ENCODE measurements around the gene PLXNB1.

Gene PLXNB1

GRCh38 chr3:48423883-48424695 is 5.8 kb downstream of the PLXNB1 start:
- DNase-seq (ENCODE audit: extremely low read depth, low read depth): no peak
- TF ChIP-seq CTCF (IDR thresholded peaks at IDR 0.05; ENCODE audit: low read depth, low read length, missing control alignments): no peak
- no peak overlapping the region for H3K4me3 ChIP-seq (replicated peaks; ENCODE audit: low read depth, low read length)

DNA sequence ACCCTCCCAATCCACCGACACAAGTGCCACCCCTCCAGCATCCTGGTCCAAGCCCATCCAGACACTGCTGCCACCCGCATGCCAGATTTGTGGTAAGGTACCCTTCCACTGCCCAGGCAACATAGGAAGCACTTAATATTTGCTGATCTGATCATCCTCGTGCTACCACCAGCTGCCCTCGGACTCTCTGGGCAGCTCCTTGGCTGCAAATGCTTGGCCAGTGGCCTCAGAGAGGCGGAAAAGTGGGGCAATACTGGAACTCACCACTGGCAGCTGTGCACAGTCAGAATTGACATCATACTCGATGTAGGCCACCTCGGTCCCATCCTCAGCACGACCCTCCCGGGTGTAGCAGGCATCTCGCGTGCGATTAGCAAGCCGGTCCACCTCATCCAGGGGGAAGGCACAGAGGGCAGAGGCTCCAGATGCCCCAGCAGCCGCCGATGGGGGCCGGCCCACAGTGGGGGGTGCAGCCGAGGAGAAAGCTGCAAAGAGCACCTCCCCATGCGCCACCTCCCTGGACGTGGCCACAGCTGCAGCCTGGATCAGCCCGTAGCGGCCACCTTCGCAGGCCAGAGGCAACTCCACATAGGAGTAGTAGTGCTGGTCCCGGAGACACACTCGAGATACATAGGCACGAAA is 6.5 kb downstream of the PLXNB1 start:
- no peak for DNase-seq (ENCODE audit: extremely low read depth, low read depth)
- no peak for TF ChIP-seq CTCF (IDR thresholded peaks at IDR 0.05; ENCODE audit: low read depth, low read length, missing control alignments)
- no peak overlapping the region for H3K4me3 ChIP-seq (replicated peaks; ENCODE audit: low read depth, low read length)

DNA sequence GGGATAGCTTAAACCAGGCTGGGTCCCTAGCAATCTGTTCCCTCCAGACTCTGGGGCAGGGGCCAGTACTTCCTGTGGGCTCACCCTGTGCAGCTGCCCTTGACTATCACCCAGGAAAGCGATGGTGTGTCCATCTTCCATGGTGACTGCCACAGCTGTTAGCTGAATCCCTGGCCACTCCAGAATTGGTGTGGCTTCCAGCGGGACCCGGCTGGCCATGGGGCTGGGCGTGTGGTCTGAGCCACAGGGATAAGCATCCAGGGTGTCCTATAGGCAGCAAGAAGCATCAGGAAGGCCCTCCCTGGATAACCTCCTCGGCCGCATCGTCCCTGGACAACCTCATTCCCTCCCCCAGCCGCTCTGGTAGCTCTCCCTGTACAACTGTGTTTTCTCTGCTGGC is 7.2 kb downstream of the PLXNB1 start:
- no peak for DNase-seq (ENCODE audit: extremely low read depth, low read depth)
- H3K4me3 ChIP-seq (replicated peaks; ENCODE audit: low read depth, low read length): no peak overlapping the region
- peak; percentile 0 for TF ChIP-seq CTCF (IDR thresholded peaks at IDR 0.05; ENCODE audit: low read depth, low read length, missing control alignments)

DNA sequence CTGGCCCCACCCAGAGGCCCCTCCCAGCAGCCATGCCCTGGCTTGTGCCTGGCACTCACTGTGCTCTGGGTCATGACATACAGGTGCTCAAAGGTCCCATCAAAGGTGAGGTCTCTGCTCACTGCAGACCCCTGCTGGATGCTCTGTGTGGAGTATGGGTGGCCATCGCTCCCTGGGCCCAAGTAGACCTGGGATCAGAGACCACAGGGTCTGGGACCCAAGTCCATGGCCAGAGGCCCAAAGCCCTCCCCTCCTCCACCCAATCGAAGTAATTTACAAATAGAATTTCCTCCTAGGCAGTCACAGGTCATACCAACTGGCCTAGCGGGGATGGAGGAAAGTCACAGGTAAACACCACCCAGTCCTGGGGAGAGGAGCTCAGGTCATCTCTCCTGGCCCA is 7.6 kb downstream of the PLXNB1 start:
- no peak overlapping the region for H3K4me3 ChIP-seq (replicated peaks; ENCODE audit: low read depth, low read length)
- peak; percentile 4 for TF ChIP-seq CTCF (IDR thresholded peaks at IDR 0.05; ENCODE audit: low read depth, low read length, missing control alignments)
- DNase-seq (ENCODE audit: extremely low read depth, low read depth): no peak

DNA sequence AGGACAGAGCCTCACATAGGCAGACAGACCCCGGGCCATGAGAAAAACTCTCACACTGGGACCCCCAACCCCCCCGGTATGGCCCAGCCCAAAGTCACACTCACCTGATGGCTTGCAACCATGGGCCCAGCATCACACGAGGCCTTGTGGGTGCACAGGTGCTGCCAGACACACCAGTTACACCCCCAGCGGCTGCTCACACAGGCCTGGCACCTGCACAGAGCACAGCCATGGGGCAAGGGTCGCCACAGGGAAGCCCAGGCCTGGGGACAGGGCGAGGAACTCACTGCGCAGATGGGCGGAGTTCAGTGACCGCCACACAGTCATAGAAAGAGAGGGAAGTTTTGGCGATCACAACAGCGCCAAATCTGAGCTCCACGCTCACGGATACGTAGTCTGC is 9.3 kb downstream of the PLXNB1 start:
- DNase-seq (ENCODE audit: extremely low read depth, low read depth): no peak
- no peak overlapping the region for H3K4me3 ChIP-seq (replicated peaks; ENCODE audit: low read depth, low read length)
- TF ChIP-seq CTCF (IDR thresholded peaks at IDR 0.05; ENCODE audit: low read depth, low read length, missing control alignments): no peak

- DNase-seq (ENCODE audit: extremely low read depth, low read depth): no peak
- TF ChIP-seq CTCF (IDR thresholded peaks at IDR 0.05; ENCODE audit: low read depth, low read length, missing control alignments): no peak
- no peak overlapping the region for H3K4me3 ChIP-seq (replicated peaks; ENCODE audit: low read depth, low read length)
These were observed 10.3 kb downstream of the PLXNB1 start for GRCh38 chr3:48419597-48419996.
